Liver (tissue), 9 donors: ENCODE data around the gene KIT. TPM values are rescaled to one million over a fixed set of nuclear protein-coding genes. Genes with fewer than 3 reads are reported as not detected.

Source experiments
- DNase-seq: peaks from one replicate; pipeline ENCODE4 v3.0.0-alpha.2; 2017; ENCODE audit warnings: low spot score
- H3K27ac ChIP-seq, 2 donors: one replicate each; pipeline ENCODE4 v1.7.0; 2013; ENCODE audit warnings: inconsistent platforms in 2 of 2, low read length in 2 of 2, control low read depth in 1 of 2, low read depth in 1 of 2, mild to moderate bottlenecking in 1 of 2
- H3K27me3 ChIP-seq, 4 donors: one replicate each; pipeline versions ENCODE4 v1.6.1 to v1.7.0; 2013; ENCODE audit warnings: low read length in 3 of 4, inconsistent platforms in 1 of 4, mild to moderate bottlenecking in 1 of 4, moderate library complexity in 1 of 4; ENCODE audit not compliant: control insufficient read depth in 4 of 4, insufficient read depth in 4 of 4
- H3K36me3 ChIP-seq, 4 donors: one replicate each; pipeline versions ENCODE4 v1.6.1 to v1.7.0; 2013; ENCODE audit warnings: low read length in 3 of 4, mild to moderate bottlenecking in 3 of 4, low read depth in 1 of 4, moderate library complexity in 1 of 4; ENCODE audit not compliant: control insufficient read depth in 4 of 4, insufficient read depth in 3 of 4
- H3K4me1 ChIP-seq, 4 donors: one replicate each; pipeline versions ENCODE4 v1.6.1 to v1.7.0; 2013; ENCODE audit warnings: low read length in 3 of 4, mild to moderate bottlenecking in 3 of 4, moderate library complexity in 1 of 4; ENCODE audit not compliant: control insufficient read depth in 4 of 4, insufficient read depth in 4 of 4
- H3K4me3 ChIP-seq, 3 donors: one replicate each; pipeline versions ENCODE4 v1.6.1 to v1.7.0; 2013; ENCODE audit warnings: low read length in 3 of 3, control low read depth in 1 of 3, low read depth in 1 of 3, mild to moderate bottlenecking in 1 of 3
- H3K9ac ChIP-seq, 2 donors: one replicate each; pipeline ENCODE4 v1.7.0; 2013; ENCODE audit warnings: low read length in 2 of 2, mild to moderate bottlenecking in 2 of 2, moderate library complexity in 2 of 2, control low read depth in 1 of 2, low read depth in 1 of 2
- H3K9me3 ChIP-seq, 4 donors: one replicate each; pipeline versions ENCODE4 v1.6.1 to v1.7.0; 2013; ENCODE audit warnings: low read length in 3 of 4; ENCODE audit not compliant: control insufficient read depth in 4 of 4
- EGR1 ChIP-seq, 2 donors: IDR thresholded peaks; 2 replicates each; pipeline ENCODE4 v1.6.1; 2016 to 2018; ENCODE audit warnings: antibody characterized with exemption in 2 of 2, low read depth in 2 of 2
- FOXA1 ChIP-seq: IDR thresholded peaks from 2 replicates; pipeline ENCODE4 v1.6.1; 2016; ENCODE audit warnings: antibody characterized with exemption
- FOXA2 ChIP-seq: IDR thresholded peaks from 2 replicates; pipeline ENCODE4 v1.6.1; 2016; ENCODE audit warnings: antibody characterized with exemption
- GABPA ChIP-seq, 2 donors: IDR thresholded peaks in 1 of 2; conservative IDR thresholded peaks in 1 of 2; 2 replicates each; pipeline ENCODE4 v1.6.1; 2016; ENCODE audit warnings: antibody characterized with exemption in 2 of 2, mild to moderate bottlenecking in 1 of 2, moderate library complexity in 1 of 2
- HNF4A ChIP-seq, 2 donors: conservative IDR thresholded peaks; 2 replicates each; pipeline ENCODE4 v1.6.1; 2016; ENCODE audit warnings: antibody characterized with exemption in 2 of 2, mild to moderate bottlenecking in 2 of 2
- HNF4G ChIP-seq: IDR thresholded peaks from 2 replicates; pipeline ENCODE4 v1.6.1; 2016; ENCODE audit warnings: antibody characterized with exemption
- NR2F2 ChIP-seq: IDR thresholded peaks from 2 replicates; pipeline ENCODE4 v1.6.1; 2016; ENCODE audit warnings: antibody characterized with exemption
- RAD21 ChIP-seq, 2 donors: IDR thresholded peaks; 2 replicates each; pipeline ENCODE4 v1.6.1; 2016; ENCODE audit warnings: antibody characterized with exemption in 2 of 2, mild to moderate bottlenecking in 2 of 2
- RXRA ChIP-seq, 2 donors: IDR thresholded peaks; 2 replicates each; pipeline ENCODE4 v1.6.1; 2017 to 2018; ENCODE audit warnings: antibody characterized with exemption in 2 of 2, mild to moderate bottlenecking in 1 of 2
- SP1 ChIP-seq: IDR thresholded peaks from 2 replicates; pipeline ENCODE4 v1.6.1; 2018; ENCODE audit warnings: antibody characterized with exemption, mild to moderate bottlenecking
- TAF1 ChIP-seq: conservative IDR thresholded peaks from 2 replicates; pipeline ENCODE4 v1.6.1; 2016; ENCODE audit warnings: antibody characterized with exemption, mild to moderate bottlenecking
- YY1 ChIP-seq: IDR thresholded peaks from 2 replicates; pipeline ENCODE4 v1.6.1; 2016; ENCODE audit warnings: antibody characterized with exemption, mild to moderate bottlenecking
- WGBS: extraction: QIAGEN DNeasy Blood & Tissue Kit; methylation state at CpG from one replicate; pipeline ENCODE4 v1.1.7; 2013; 5-methylcytosine and 5-hydroxymethylcytosine counted together
- polyA plus RNA-seq, 2 donors: library from polyadenylated mRNA; stranded (reverse) in 1 of 2; unstranded in 1 of 2; fragments of 200-250 nt in 1 of 2; fragments of >200 nt in 1 of 2; fragmentation: Nextera tagmentation in 1 of 2; extraction: Ambion mirVana in 1 of 2; gene quantifications; one replicate each; pipeline versions ENCODE4 v1.2.1 to v1.2.3, GENCODE V29; 2013 to 2015
- total RNA-seq, 2 donors: library from RNA; depleted of rRNA; stranded (reverse); fragments of >200 nt; gene quantifications; one replicate each; pipeline ENCODE4 v1.2.3, GENCODE V29; 2014
- TF ChIP-seq, protein P1 (sequence below): IDR thresholded peaks from 2 replicates; pipeline ENCODE4 v1.6.1; 2016; ENCODE audit warnings: antibody characterized with exemption
- TF ChIP-seq, protein P2 (sequence below): IDR thresholded peaks from 2 replicates; pipeline ENCODE4 v1.6.1; 2016; ENCODE audit warnings: antibody characterized with exemption, mild to moderate bottlenecking
- TF ChIP-seq, protein P3 (sequence below): IDR thresholded peaks from 2 replicates; pipeline ENCODE4 v1.6.1; 2016; ENCODE audit warnings: antibody characterized with exemption
- donor health status: healthy.
- donor health status: healthy.
- donor health status: healthy.
- donor health status: healthy.
- donor health status: healthy.

KIT gene
- total and polyA plus RNA-seq, 4 donors, result 0.06 to 5.5 (median 0.96) TPM

DNA sequence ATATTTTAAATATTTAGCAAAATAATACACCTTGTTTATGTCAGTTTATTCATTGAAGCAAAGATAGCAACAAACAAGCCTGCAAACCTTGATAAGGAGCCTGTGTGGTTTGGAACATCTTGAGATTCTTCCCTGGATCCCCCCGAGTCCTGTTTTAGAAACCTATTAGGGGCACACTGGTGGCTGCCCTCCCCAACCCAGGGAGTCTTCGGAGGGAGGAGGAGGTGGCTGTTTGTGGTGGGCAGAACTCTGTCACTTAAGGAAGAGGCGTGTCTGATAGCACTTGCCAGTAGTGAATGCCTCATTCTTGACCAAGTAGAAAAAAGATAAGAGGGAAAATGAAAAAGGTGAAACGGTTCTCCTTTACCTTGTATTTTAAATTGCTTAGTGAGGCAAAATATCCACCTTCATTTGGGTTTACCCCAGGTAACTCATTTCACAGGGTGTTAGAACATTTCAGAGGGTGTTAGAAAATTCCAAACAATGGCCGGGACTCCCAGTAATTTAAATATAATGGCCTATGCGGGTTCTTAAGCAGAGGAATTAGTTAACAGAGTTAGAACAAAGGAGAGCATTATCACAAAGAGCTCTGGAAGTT lies 10.4 kb downstream of the KIT start:
- no peaks in the 10 kb centered on the region for H3K27me3 ChIP-seq
- TF ChIP-seq RXRA (IDR thresholded peaks at IDR 0.05), result no peak
- TF ChIP-seq FOXA1, result no peak
- TF ChIP-seq RAD21 (IDR thresholded peaks at IDR 0.05), result no peak
- no peak for TF ChIP-seq NR2F2
- no peak for TF ChIP-seq HNF4G
- TF ChIP-seq, protein P1, sequence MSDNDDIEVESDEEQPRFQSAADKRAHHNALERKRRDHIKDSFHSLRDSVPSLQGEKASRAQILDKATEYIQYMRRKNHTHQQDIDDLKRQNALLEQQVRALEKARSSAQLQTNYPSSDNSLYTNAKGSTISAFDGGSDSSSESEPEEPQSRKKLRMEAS, result no peak
- no peak for TF ChIP-seq HNF4A (conservative IDR thresholded peaks at IDR 0.05)
- no peak for TF ChIP-seq FOXA2
- no peak for TF ChIP-seq TAF1
- no peak for TF ChIP-seq GABPA (IDR thresholded peaks at IDR 0.05 in 1 of 2, conservative IDR thresholded peaks at IDR 0.05 in 1 of 2)
- TF ChIP-seq, protein P2, sequence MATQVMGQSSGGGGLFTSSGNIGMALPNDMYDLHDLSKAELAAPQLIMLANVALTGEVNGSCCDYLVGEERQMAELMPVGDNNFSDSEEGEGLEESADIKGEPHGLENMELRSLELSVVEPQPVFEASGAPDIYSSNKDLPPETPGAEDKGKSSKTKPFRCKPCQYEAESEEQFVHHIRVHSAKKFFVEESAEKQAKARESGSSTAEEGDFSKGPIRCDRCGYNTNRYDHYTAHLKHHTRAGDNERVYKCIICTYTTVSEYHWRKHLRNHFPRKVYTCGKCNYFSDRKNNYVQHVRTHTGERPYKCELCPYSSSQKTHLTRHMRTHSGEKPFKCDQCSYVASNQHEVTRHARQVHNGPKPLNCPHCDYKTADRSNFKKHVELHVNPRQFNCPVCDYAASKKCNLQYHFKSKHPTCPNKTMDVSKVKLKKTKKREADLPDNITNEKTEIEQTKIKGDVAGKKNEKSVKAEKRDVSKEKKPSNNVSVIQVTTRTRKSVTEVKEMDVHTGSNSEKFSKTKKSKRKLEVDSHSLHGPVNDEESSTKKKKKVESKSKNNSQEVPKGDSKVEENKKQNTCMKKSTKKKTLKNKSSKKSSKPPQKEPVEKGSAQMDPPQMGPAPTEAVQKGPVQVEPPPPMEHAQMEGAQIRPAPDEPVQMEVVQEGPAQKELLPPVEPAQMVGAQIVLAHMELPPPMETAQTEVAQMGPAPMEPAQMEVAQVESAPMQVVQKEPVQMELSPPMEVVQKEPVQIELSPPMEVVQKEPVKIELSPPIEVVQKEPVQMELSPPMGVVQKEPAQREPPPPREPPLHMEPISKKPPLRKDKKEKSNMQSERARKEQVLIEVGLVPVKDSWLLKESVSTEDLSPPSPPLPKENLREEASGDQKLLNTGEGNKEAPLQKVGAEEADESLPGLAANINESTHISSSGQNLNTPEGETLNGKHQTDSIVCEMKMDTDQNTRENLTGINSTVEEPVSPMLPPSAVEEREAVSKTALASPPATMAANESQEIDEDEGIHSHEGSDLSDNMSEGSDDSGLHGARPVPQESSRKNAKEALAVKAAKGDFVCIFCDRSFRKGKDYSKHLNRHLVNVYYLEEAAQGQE, result no peak
- no peak for TF ChIP-seq YY1
- TF ChIP-seq, protein P3, sequence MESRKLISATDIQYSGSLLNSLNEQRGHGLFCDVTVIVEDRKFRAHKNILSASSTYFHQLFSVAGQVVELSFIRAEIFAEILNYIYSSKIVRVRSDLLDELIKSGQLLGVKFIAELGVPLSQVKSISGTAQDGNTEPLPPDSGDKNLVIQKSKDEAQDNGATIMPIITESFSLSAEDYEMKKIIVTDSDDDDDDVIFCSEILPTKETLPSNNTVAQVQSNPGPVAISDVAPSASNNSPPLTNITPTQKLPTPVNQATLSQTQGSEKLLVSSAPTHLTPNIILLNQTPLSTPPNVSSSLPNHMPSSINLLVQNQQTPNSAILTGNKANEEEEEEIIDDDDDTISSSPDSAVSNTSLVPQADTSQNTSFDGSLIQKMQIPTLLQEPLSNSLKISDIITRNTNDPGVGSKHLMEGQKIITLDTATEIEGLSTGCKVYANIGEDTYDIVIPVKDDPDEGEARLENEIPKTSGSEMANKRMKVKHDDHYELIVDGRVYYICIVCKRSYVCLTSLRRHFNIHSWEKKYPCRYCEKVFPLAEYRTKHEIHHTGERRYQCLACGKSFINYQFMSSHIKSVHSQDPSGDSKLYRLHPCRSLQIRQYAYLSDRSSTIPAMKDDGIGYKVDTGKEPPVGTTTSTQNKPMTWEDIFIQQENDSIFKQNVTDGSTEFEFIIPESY, result no peak
- no peak overlapping the region for H3K27ac ChIP-seq
- no peaks in the 10 kb centered on the region for H3K36me3 ChIP-seq
- H3K9ac ChIP-seq, result no peak overlapping the region
- no peak for DNase-seq
- H3K4me1 ChIP-seq, result no peaks in the 10 kb centered on the region
- H3K4me3 ChIP-seq, result no peak overlapping the region
- 43% methylated on average over 6 of the region's 6 CpGs for WGBS
- no peaks in the 10 kb centered on the region for H3K9me3 ChIP-seq

DNA sequence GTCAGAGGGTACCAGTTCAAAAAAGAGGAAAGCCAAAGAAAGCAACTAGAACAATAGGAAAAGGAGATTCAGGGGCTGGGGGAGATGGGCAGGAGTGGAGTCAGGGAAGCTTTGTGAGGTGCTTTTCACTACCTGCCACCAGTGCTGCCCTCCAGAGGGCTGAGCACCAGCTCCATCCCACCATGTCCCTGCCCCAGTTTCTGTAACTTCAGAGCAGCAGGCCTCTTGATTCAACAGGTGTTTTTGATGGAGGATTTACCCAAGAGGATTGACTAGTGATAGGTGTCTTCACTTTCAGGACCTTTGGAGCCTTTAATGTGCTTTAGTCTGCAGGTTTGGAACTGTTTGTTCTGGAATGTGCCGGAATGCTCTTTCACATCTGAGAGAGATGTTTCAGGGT lies 12.1 kb downstream of the KIT start:
- Histone ChIP-seq H3K27ac (no peak overlapping the region), H3K9ac (no peak overlapping the region), H3K4me3 (no peak overlapping the region), H3K4me1 (no peaks in the 10 kb centered on the region), H3K36me3 (no peaks in the 10 kb centered on the region), H3K27me3 (no peaks in the 10 kb centered on the region), H3K9me3 (no peaks in the 10 kb centered on the region)
- TF ChIP-seq TAF1, result no peak
- TF ChIP-seq RAD21 (IDR thresholded peaks at IDR 0.05), result no peak
- TF ChIP-seq GABPA (IDR thresholded peaks at IDR 0.05 in 1 of 2, conservative IDR thresholded peaks at IDR 0.05 in 1 of 2), result no peak
- no peak for TF ChIP-seq NR2F2
- TF ChIP-seq FOXA1, result no peak
- no peak for TF ChIP-seq SP1
- no peak for TF ChIP-seq RXRA (IDR thresholded peaks at IDR 0.05)
- no peak for TF ChIP-seq EGR1 (IDR thresholded peaks at IDR 0.05; ENCODE audit: low read depth in 2 of 2)
- DNase-seq, result no peak
- WGBS, result 90% methylated on average over 1 of the region's 1 CpG
